Activated CD4-positive, alpha-beta T cell treated with anti-CD3 and anti-CD28 coated beads for 48 hours (primary cell): ENCODE measurements around the gene PLEKHG5.

Source experiments
- DNase-seq: peaks from one replicate; pipeline ENCODE4 v3.0.0-alpha.2; 2020

PLEKHG5 gene

DNA sequence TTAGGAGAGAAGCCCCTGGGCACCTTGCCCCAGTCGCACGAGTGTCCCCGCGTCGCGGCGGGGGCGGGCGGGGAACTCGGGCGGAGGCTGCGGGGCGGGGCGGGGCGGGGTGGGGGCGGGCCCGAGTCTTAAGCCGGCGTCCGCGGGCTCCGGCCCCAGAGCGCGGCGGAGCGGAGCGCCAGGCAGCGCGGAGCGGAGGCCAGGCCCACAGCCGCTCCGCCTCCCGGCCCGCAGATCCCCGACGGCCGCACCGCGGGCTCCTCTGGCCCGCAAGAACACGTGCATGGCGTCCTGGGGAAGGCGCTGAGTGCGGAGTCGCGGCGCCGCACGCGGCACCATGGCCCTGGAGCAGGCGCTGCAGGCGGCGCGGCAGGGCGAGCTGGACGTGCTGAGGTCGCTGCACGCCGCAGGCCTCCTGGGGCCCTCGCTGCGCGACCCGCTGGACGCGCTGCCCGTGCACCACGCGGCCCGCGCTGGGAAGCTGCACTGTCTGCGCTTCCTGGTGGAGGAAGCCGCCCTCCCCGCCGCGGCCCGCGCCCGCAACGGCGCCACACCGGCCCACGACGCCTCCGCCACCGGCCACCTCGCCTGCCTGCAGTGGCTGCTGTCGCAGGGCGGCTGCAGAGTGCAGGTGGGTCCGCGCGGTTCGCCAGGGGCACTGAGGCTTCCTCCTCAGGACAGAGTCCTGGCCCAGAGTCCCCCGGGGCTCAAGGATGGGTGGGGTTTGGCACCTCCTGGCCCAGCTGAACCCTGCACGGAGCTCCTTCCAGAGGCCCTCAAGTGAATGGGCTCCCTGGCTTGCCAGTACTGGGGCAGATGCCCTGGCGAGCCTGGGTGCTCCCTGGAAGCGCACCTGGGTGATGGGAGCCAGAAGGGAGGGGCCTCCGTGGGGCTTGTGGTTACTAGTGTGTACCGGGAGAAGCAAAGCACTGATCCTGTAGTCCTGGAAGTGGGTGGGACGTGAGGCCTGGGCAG, 66.6 kb downstream of the PLEKHG5 start, which contains the start of gene ESPN:
ESPN (plus strand) TSS at position 158 of the 975 bp plus-strand sequence; CDS start at position 338, 180 bp downstream.
- DNase-seq, result no peak

DNA sequence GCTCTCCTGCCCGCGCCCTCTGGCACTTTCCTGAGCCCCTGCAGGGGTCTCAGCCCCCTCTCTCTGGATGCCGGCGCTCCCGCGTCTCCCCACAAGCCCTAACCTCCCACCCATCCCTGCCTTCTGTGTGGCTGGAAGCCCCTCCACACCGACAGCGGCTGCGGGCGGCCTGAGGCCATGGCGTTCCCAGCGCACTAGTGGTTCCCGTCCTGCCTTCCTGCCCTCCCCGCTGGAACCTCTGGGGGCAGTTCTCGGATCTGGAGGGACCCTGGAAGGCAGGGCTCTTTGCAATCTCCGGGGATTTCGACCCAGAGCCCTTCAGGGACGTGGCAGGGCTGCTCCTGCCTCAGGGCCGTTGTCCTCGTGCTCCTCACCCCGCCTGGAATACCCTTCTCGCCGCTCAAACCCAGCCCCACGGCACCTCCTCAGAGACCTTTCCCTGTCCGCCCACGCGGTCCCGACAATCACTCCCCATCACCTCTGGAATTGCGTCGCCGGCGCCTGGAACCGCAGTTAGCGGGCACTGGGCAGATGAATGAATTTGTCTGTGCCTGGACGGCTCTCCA, 67.4 kb downstream of the PLEKHG5 start:
- no peak for DNase-seq

DNA sequence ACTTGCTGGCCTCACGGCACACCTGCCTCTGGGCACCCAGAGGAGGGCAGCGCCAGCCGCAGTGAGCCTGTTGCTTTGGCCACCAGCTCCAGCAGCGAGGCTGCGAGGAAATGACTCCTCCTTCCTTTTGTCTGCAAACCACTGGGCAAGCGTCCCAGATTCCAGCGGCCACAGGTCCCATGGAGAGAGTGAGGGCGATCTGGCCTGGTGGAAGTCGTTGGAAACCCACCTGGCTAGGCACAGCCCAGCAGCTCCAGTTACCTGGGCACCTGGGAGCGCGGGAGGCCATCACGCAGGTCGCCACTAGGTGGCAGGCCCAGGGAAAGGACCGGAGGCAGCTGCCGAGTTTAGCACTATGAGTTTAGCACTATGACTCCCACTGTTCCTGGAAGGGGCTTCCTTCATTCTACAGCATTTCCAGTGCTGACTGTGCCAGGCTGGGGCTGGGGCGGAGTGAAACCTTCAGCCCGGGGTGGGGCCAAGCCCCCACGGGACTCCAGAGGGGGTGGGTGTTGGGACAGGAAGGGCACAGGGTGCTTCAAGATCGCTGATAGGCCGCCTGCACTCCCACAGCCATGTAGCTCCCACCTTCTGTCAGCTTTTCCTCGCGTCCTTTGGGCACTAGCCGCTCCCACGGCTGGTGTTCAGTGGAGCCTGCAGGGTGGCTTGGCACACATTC, 68.0 kb downstream of the PLEKHG5 start:
- peak; percentile 81 for DNase-seq

DNA sequence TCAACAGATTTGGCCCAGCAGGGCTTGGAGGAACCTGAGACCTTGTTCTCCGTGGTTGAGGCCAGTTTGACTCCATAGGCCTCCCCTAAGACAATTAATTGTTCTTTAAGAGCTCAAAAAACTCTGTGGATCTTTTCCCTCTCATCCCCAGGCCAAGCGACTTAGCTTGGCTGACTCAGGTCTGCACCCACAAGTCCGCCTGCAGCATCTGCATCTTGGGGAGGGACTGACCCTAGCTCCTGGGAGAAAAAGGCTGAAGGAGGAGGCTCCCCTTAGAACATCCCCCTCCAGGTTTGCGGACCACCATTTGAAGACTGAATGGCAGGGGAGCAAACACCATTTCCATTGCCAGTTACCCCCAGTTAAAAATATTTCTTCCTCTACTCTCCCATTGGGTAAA, 70.2 kb downstream of the PLEKHG5 start:
- no peak for DNase-seq

DNA sequence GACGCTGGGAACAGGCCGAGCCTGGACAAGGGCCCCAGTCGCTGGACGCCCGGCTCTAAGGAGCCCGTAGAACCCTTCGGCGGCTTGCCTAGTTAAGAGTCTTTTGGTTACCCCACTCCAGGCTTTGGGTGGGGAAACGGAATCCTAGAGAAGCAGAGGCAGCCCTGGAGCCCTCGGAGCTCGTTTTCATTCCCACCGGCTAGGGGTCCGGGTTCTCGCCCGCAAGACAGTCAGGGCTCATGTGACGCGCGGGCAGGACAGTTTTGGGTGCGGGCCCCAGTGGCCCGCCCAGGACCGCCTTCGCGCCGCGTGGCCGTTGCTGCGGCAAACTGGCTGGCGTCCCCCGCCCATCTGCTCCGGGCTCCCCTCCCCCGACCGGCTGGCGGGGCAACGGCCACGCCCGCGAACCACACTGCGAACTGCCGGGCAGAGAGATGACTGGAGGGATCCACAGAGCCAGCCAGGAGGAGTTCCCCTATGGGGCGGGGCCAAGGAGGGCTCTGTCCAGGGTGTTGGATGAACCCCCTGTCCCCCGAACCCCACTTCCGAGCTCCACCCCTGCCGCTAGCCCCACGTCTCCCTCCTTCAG, 70.9 kb downstream of the PLEKHG5 start:
- no peak for DNase-seq

DNA sequence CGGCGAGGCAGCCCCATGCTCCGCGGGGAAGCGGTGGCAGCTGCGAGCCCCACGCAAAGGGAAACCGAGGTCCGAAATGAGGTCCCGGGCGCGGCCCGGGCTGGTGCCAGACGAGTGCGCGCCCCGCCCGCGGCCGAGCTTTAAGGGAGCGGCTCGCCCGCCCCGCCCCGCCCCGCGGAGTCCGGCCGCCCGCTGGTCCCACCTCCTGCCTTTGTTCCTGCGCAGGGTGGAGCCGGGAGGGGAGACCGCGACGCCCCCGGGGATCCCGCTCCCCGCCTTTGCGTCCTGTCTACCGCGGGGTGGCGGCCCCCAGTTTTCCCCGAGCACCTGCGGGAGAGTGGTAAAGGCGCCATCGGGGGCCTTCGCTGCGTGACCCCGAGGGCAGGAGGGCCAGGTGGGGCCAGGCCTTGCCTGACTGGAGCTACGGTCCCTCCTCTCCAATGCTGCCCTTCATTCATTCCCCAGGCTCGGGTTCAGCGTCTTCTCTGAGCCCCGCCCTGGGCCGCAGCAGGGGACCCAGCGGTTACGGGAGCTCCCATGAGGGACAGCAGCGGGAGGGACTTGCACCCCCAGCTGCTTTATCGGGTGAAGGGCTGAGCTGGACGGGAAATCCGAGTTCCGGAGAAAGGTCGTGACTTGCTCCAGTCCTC, 71.5 kb downstream of the PLEKHG5 start, which contains the start of gene HES2:
HES2 (minus strand) TSS at position 116 of the 650 bp plus-strand sequence; CDS start at position 17, 99 bp downstream.
- no peak for DNase-seq

DNA sequence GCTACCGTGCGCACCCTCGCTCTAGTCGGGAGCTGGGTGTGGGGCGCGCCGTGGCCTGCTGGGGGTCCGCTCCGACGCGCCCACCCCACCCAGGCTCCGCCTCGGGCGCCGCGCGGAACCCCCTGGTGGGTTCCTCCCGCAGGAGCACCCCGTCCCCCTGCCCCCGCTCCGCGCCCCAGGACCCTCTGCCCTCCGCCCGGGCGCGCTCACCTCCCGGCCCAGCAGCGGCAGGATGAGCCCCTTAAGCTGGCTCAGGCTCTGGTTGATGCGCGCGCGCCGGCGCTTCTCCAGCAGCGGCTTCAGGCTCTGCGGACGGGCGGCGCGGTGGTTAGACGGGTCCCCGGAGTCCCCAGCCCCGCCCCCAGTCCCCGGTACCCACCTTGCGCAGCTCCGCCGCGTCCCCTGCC, 72.1 kb downstream of the PLEKHG5 start:
- DNase-seq, result no peak

DNA sequence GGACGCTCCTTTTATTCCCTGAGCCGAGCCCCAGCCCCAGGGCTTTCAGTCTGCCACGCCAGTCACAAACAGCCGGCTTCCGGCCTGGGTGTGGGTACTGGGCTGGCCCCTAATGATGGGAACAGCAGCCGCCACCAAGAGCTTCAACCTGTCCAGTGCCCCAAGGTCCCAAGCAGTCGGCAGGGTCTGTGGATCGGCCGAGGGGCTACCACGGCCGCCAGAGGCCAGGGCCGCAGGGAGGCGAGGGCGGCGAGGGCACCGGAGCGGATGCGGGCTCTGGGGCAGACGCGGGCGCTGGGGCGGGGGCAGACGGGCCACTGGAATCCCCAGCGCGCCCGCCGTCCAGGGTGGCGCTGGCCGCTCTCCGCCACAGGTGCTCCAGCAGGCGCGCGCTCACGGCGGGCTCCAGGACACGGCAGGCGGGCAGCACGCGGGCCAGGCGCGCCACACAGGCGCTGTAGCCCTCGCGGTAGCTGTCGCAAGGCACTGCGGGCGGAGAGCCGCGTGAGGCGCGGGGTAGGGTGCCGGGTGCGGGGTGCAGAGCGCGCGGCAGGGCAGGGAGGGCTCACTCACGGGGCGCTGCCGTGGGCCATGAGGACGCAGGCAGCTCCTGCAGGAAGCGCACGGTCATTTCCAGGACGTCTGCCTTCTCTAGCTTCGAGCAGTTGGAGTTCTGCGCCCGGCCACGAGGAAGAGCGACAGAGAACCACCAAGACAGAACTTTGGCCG, 72.6 kb downstream of the PLEKHG5 start:
- no peak for DNase-seq

DNA sequence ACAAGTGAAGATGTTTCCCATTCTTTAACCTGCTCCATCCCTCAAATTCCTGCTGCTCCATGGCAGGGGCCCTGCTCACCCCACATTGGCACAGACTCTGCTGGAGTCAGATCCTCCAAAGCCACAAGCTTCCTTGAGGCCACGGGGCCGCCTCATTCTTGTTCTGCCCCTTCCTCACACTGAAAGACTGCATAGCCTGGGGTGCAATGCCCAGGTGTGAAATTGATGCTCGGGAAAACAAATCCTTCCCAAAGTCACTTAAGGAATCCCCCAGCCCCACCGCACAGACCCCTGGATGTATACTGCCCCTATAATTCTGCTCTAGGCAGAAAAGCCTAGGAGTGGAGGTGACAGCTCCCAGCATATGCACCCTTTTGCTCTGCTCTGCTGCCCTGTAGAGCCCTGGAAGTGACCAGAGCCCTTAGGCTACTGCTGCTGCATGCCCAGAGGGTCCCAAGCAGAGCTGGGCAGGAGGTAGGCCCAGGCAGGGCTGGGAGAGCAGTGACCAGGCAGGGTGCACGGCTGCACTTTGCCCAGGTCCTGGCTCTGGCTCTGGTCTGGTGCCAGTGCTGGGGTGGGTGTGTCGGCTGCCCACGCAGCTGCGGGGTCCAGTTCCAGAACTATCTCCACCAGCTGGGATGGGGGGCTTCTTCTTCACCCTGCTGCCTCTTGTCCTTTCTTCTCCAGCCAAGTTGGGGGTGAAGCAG, 73.4 kb downstream of the PLEKHG5 start:
- no peak for DNase-seq
